DND-41 (cell line): ENCODE measurements around the gene DCPS.

Experiments used
- CTCF ChIP-seq: IDR thresholded peaks from 2 replicates; pipeline ENCODE4 v1.5.1; 2012; ENCODE audit warnings: borderline replicate concordance, low read length, moderate library complexity, mild to moderate bottlenecking; ENCODE audit not compliant: poor library complexity, severe bottlenecking; ENCODE audit errors: extremely low read depth
- EZH2 ChIP-seq: IDR thresholded peaks from 3 replicates; pipeline ENCODE4 v1.6.1; 2012; ENCODE audit warnings: borderline replicate concordance, low read depth, mild to moderate bottlenecking, moderate library complexity, low read length, inconsistent platforms; ENCODE audit not compliant: severe bottlenecking

- no peak for TF ChIP-seq EZH2
- no peak for TF ChIP-seq CTCF
These were observed 77.0 kb downstream of the DCPS start for GRCh38 chr11:126380909-126381308.
